Left renal cortex interstitium (tissue), 4 donors: ENCODE data around the gene PPP1R16B. TPM values are rescaled to one million over a fixed set of nuclear protein-coding genes. Genes with fewer than 3 reads are reported as not detected.
"Not testable (repeated sequence)": the region's sequence is repeated elsewhere in the genome, so short reads cannot be mapped to it uniquely, and the experiment has no call there.

Source experiments
- DNase-seq, 4 donors: peaks; one replicate each; pipeline ENCODE4 v3.0.0-alpha.2; 2013; ENCODE audit warnings: low read depth in 4 of 4, low spot score in 2 of 4, missing footprints in 1 of 4
- polyA plus RNA-seq, 4 donors: library from polyadenylated mRNA; unstranded; fragments of 120-200 nt; gene quantifications; one replicate each; pipeline ENCODE4 v1.2.1, GENCODE V29; 2013; ENCODE audit not compliant: insufficient read length in 4 of 4

Gene PPP1R16B
- polyA plus RNA-seq, 4 donors = 6.5 to 8.6 (median 7.4) TPM

GRCh38 chr20:38791291-38791690 is 14.2 kb upstream of the PPP1R16B start:
- no peak for DNase-seq

GRCh38 chr20:38791940-38792339 is 13.6 kb upstream of the PPP1R16B start:
- no peak for DNase-seq

- not testable (repeated sequence) for DNase-seq
Observed at GRCh38 chr20:38794057-38794456, 11.4 kb upstream of the PPP1R16B start.

GRCh38 chr20:38798266-38798665 is 7.2 kb upstream of the PPP1R16B start:
- DNase-seq = no peak

GRCh38 chr20:38799203-38799602 is 6.3 kb upstream of the PPP1R16B start:
- DNase-seq = no peak

- DNase-seq = no peak
Observed at GRCh38 chr20:38800882-38801281, 4.6 kb upstream of the PPP1R16B start.

- DNase-seq = no peak
Observed at GRCh38 chr20:38804221-38804620, 1.3 kb upstream of the PPP1R16B start.

GRCh38 chr20:38804682-38805501 is 605 bp upstream of the PPP1R16B start:
- no peak for DNase-seq

GRCh38 chr20:38805958-38806854 is 709 bp downstream of the PPP1R16B start:
- no peak for DNase-seq

- DNase-seq = no peak
Observed at GRCh38 chr20:38806855-38807655, 1.6 kb downstream of the PPP1R16B start.

GRCh38 chr20:38809942-38810341 is 4.4 kb downstream of the PPP1R16B start:
- no peak for DNase-seq

GRCh38 chr20:38810926-38811630 is 5.6 kb downstream of the PPP1R16B start:
- no peak for DNase-seq

GRCh38 chr20:38811769-38812168 is 6.3 kb downstream of the PPP1R16B start:
- no peak for DNase-seq

- DNase-seq = no peak
Observed at GRCh38 chr20:38812182-38812581, 6.7 kb downstream of the PPP1R16B start.

GRCh38 chr20:38812709-38813573 is 7.4 kb downstream of the PPP1R16B start:
- no peak for DNase-seq

- not testable (repeated sequence) for DNase-seq
Observed at GRCh38 chr20:38813574-38813962, 8.1 kb downstream of the PPP1R16B start.

- DNase-seq = no peak
Observed at GRCh38 chr20:38815446-38815845, 9.9 kb downstream of the PPP1R16B start.

GRCh38 chr20:38818113-38819065 is 12.9 kb downstream of the PPP1R16B start:
- no peak for DNase-seq
